HG03175 (cell line): Measurements from ENCODE around the gene TIGD2.
A peak's percentile ranks its signal among the peaks of the same experiment; 100 is the strongest.
"Not testable (repeated sequence)": the region's sequence is repeated elsewhere in the genome, so short reads cannot be mapped to it uniquely, and the experiment has no call there.

Experiments
- ATAC-seq: cut with Tn5 transposase; IDR thresholded peaks from one replicate; pipeline ENCODE4 v1.9.1; 2021; ENCODE audit warnings: mild to moderate bottlenecking, moderate library complexity; ENCODE audit not compliant: unreplicated experiment

Gene TIGD2

DNA sequence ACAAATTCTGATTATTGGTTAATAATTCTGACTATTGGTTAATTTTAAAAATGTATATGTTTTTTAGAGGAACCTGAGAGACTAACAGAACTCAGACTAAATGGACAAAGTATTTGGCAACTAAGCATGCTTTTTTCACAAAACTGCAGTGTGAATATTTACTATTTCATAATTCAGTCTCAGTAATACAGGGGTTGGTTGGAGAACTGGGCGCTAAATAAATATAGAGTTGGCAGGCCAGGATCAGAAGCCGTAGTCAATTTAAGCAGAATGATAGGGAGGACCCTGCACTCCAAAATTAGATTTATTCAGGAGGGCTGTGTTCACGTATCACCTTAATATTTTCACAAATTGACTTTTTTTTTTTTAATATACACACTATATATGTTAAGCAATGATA lies 5.8 kb downstream of the TIGD2 start:
- ATAC-seq, result no peak

DNA sequence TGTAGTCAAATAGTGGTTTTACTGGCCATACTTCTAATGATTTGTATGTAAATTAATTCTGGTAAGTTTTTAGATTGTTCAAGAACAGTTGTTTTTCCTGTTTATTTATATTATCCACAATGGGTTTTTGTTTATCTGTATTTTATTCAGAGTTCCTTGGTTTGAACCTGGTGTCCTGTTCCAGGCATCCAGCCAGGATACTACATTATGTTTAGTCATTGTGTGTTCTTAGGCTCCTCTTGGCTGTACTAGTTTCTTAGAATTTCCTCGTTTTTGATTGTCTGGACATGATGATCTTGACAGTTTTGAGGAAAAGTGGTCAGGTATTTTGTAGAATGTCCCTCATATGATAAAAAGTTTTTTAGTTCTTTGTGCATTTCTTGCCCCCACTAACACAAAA lies 7.8 kb downstream of the TIGD2 start:
- ATAC-seq, result no peak

DNA sequence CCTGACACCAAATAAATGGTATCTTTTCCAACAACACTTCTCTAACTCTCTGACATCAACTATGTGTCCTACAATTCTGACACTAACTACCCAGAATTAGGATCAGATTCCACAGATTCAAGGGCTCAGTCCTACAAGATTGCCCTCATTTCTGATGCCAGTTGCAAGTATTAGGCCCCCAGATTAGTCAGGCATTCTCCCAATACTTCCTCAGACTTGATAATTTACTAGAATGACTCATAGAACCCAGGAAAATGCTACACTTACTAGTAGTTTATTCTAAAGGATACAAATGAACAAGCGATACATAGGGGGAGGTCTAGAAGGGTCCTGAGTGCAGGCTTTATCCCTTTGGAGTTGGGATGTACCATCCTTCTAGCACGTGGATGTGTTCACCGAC lies 8.5 kb downstream of the TIGD2 start:
- no peak for ATAC-seq

DNA sequence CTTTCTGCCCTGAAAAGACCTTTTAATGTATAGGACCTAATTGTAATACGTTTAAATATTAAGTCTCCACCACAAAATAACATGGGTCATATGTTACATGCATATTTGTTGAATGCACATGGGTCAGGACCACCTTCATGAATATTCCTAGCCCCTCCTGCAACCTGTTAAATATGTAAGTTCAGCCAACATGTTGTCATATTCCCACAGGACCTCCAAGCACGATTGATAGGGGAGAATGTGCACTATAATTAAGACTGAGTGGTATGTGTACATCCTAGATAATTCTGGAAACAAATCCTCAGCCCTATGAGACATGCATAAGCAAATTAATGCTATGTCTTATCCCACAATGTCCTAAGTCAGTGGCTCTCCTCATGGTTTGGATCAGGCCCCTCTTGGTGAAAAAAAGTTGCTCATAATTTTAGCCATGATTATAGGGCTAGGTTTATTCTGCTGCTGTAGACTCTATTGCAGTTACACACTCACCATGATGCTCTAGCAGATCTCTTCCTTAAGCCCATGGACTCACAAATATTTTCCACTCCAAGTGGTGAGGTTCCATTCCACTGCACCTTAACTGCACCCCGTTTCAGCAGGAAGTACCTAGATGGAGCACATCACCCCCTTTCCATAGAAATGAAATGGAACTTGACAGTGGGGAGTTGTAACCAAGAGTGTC lies 10.2 kb downstream of the TIGD2 start:
- no peak for ATAC-seq

DNA sequence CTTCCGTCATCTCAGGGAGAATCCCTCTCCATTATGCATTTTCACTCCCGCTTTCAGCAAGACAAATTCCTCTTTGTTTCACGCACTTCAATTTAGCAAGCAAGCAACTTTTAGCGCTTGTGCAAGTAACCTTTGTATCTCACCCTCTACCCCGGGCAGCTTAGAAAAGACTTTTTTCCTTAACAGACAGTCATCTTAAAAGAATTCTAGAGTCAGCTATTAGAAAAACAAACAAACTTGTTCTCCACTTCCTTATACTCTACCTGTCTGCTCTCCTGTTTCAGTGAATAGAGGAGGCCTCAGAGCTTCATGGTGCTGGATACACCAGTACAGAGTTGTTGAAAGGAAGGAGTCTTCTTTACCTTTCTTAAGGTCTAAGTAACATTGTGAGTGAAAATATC lies 12.1 kb downstream of the TIGD2 start:
- ATAC-seq, result no peak

DNA sequence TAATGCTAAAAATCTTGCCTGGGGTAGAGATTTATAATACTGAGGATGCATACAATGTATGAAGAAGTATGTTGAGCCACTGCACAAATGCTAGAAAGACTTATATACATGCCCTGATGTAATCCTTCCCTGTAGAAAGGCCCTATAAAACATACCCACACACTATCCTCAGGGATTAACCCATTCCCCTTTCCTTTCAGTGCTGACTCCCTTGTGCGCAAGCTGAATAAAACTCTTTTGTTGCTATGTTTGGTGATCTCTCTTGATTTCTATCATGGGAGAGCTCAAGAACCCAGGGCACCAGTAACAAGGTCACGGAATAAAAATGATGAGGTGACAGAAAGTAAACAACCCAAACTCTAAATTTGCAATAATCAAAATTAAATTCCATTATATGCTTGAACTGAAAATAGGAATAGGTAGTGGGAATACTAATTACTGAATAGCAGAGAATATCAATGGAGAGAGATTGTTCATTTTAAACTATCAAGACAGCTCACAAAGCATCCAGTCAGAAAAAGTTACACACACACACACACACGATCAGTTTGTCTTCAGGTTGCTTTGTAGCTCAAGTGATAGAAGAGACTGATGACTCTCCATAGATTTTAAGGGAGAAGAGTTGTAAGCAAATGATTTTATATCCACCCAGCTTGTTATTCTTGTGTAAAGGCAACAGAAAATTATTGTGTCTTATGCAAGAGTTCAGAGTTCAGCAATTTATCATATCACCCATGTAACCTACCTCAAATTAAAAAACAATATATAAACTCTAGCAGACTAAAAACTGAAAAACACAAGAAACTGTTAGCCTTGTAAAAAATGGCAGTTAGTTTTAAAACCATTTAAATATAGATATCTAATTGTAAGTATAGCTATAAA lies 14.8 kb downstream of the TIGD2 start:
- no peak for ATAC-seq

- ATAC-seq, result no peak
These were observed 17.8 kb downstream of the TIGD2 start for GRCh38 chr4:89129080-89129640.

DNA sequence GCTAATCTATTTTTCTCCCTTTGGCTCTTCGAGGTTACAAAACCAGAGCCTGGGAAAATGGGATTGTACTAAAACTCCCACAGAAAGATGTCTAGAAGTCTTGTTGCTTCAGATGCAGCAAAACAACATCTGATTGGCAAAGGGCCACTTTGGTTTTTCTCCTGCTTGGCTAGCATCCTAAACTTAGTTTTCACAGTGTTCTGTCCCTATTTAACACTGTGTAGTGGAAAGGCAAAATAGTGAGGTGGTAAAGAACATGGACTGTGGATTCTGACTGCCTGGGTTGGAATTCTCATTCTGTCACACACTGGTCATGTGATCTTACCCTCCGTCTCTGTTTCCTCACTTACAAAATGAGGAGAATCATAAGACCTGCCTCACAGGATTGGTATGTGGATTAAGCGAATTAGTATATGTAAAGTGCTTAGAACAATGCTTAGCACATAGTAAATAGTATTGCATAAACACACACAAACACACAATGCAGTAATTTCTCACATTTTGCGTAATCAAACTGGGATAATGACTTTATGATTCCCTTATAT lies 23.5 kb downstream of the TIGD2 start:
- ATAC-seq, result no peak

DNA sequence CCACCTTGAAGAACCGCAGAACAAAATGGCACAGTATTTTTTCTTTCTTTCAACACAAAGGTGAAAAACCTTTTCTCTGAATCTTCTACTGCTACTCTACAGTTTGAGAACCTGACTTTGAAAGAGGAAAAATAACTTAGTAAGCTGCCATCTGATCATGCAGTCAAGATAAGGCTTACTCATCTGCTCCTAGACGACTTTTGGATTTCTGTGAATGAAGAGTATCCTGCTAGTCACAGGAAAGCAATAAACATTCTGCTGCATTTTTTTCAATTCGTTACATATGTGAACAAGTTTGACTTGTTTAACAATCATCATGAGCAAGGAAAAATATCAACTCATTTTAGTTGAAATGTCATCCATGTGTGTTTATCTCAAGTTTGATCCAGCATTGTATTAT lies 25.2 kb downstream of the TIGD2 start:
- ATAC-seq, result no peak

DNA sequence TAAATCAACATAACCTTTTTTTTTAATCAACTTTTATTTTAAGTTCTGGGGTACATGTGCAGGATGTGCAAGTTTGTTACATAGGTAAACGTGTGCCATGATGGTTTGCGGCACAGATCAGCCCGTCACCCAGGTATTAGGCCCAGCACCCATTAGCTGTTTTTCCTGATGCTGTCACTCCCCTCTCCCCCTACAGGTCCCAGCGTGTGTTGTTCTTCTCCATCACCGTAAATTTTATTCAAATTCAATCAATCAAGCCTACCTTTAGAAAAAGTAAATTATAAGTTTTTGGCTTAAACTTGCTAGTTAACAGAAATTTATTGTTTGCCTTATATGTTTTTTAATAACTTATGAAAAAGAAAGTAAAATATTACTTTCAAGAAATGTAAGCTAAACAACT lies 25.9 kb downstream of the TIGD2 start:
- no peak for ATAC-seq

DNA sequence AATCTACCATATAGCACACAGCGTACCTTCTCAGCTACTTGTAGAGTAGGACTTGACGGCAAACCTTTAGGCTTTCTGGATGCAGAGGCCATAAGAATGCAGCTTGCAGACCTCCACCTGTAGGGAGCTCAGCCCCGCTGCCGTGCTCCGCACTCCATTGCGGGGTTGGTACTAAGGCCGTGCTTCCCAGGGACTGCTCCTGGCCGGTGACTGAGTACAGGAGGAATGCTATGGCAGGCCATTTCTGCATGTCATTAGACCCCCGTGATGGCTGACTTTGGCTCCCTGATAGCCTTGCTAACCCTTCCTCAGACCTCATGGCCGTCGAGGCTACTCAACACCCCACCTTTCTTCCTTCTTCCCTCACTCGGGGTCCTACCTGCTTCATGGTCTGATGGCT lies 26.4 kb downstream of the TIGD2 start:
- no peak for ATAC-seq

- no peak for ATAC-seq
These were observed 28.9 kb downstream of the TIGD2 start for GRCh38 chr4:89140168-89140759.

GRCh38 chr4:89142691-89143669 lies 31.6 kb downstream of the TIGD2 start:
- peak; percentile 95 for ATAC-seq

GRCh38 chr4:89144652-89145051 lies 33.3 kb downstream of the TIGD2 start:
- ATAC-seq, result not testable (repeated sequence)

GRCh38 chr4:89146196-89146595 lies 34.9 kb downstream of the TIGD2 start:
- ATAC-seq, result no peak

- no peak for ATAC-seq
These were observed 41.6 kb downstream of the TIGD2 start for GRCh38 chr4:89152972-89153371.

DNA sequence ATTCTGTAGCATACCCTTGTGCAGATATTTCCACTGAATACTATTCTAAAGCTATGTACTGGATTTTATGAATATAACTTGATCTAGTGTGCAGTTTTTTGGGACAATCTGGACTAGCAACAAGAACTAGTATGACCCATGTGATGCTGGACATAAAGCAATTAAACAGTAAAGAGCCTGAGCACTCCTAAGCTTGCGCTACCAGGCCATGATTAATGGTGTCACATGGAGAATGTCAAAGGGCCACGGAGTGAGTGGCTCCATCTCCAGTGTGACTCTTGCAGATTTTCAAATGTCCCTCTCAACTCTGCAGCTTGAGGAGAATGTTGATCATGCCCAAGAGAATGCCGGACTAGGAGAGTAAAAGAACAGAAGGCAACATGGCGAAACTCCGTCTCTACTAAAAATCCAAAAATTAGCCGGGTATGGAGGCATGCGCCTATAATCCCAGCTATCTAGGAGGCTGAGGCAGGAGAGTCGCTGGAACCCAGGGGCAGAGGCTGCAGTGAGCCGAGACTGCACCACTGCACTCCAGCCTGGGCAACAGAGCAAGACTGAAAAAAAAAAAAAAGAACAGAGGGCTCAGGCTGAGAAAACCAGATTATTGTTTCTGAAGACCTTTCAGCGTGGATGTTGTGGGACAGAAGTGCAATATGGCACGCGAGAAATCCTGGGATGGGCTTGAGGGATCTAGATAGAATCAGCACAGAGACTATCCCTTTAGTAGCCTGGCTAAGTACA lies 45.0 kb downstream of the TIGD2 start:
- ATAC-seq, result no peak

DNA sequence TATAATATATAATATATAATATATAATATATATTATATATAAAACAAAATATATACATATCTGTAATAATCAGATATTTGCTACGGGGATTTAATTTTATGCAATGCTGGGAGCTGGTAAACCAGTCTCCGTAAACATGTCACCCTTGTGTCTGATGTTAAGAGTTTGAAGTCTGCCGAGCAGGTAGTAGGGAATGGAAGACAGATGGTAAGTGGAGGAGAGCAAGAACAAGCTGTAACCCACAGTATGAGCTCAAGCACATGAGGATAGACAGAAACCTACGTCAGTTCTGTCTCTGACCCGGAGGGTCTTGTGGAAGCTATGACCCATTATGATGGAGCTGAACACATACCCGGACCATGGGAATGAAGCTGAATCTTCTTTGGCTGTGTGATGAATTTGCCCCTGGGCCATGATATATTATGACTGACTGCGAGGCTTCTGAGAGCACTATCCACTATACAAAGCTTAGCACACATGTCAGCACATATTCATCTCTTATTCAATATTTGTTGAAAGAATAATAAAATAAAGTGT lies 46.2 kb downstream of the TIGD2 start:
- ATAC-seq, result no peak

DNA sequence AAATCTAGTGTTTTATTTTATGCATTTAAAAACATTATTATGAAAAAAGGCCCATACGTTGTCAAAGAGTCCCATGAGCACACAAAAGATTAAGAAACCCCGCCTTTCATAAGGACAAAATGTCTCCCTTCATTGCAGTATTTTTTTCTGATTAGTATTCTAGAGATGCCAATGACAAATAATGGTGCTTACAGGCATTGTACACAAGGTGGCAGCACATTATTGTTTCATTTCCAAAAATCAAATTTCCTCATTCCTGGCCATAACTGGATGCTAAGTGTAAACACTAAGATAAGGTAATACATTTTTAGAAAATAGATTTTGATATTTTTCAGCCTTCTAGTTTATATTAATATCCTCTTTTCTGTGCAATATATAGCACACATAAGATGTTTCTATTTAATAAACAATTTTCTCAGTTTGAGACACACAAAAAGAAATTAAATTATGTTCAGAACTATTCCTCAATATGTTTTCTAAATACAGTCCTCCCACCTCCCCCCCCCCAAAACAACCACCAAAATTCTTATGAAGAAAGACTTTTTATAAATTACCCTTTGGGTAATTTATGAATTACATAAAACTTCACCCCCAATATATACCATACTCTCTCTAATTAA lies 47.7 kb downstream of the TIGD2 start:
- peak; percentile 57 for ATAC-seq
